Aorta (tissue), 5 donors: ENCODE results near the gene TRIOBP. TPM values are rescaled to one million over a fixed set of nuclear protein-coding genes. Genes with fewer than 3 reads are reported as not detected.

Experiments
- ATAC-seq: fragments of 200-7000 bp; cut with Tn5 transposase; one replicate; pipeline ENCODE4 v1.9.1; 2022; ENCODE audit warnings: moderate library complexity; ENCODE audit not compliant: low FRiP score
- DNase-seq, 2 donors: peaks; one replicate each; pipeline ENCODE4 v3.0.0-alpha.2; 2020
- H3K27ac ChIP-seq, 2 donors: one replicate each; pipeline ENCODE4 v1.5.1; 2013; ENCODE audit warnings: low read length in 2 of 2, mild to moderate bottlenecking in 2 of 2, moderate library complexity in 2 of 2, control low read depth in 1 of 2, inconsistent platforms in 1 of 2, low read depth in 1 of 2
- H3K27me3 ChIP-seq, 2 donors: one replicate each; pipeline ENCODE4 v1.6.1; 2013; ENCODE audit warnings: control low read depth in 1 of 2, low read length in 1 of 2, mild to moderate bottlenecking in 1 of 2, moderate library complexity in 1 of 2; ENCODE audit not compliant: insufficient read depth in 2 of 2, control insufficient read depth in 1 of 2
- H3K36me3 ChIP-seq, 2 donors: one replicate each; pipeline ENCODE4 v1.6.1; 2013; ENCODE audit warnings: control low read depth in 1 of 2, low read length in 1 of 2, mild to moderate bottlenecking in 1 of 2; ENCODE audit not compliant: insufficient read depth in 2 of 2, control insufficient read depth in 1 of 2
- H3K4me1 ChIP-seq, 2 donors: one replicate each; pipeline ENCODE4 v1.6.1; 2013; ENCODE audit warnings: low read length in 2 of 2, control low read depth in 1 of 2, mild to moderate bottlenecking in 1 of 2, moderate library complexity in 1 of 2; ENCODE audit not compliant: insufficient read depth in 2 of 2, control insufficient read depth in 1 of 2
- H3K4me3 ChIP-seq, 2 donors: one replicate each; pipeline ENCODE4 v1.5.1; 2013; ENCODE audit warnings: low read length in 2 of 2, control low read depth in 1 of 2, mild to moderate bottlenecking in 1 of 2
- H3K9me3 ChIP-seq: one replicate; pipeline ENCODE4 v1.6.1; 2013; ENCODE audit warnings: mild to moderate bottlenecking, low read length; ENCODE audit not compliant: control insufficient read depth
- WGBS, 2 donors: extraction: QIAGEN DNeasy Blood & Tissue Kit; methylation state at CpG; one replicate each; pipeline ENCODE4 v1.1.7; 2013; 5-methylcytosine and 5-hydroxymethylcytosine counted together
- intact Hi-C, 2 donors: fragments of 100-400 bp; cut with DNase I; formaldehyde crosslinking; loops; one replicate each; pipeline versions ENCODE4 v1.14.2 to v1.15.0; 2022
- polyA plus RNA-seq, 2 donors: library from polyadenylated mRNA; stranded (reverse); fragments of 200-250 nt; gene quantifications; one replicate each; pipeline ENCODE4 v1.2.3, GENCODE V29; 2013
- total RNA-seq, 2 donors: library from RNA; stranded (reverse); fragmentation: NEBNext Ultra II Directional; extraction: Animal tissue kit (Norgen Biotek cat#: 25700); gene quantifications; one replicate each; pipeline ENCODE4 v1.2.1, GENCODE V29; 2021
- donor health status: healthy with polysubstance abuse.
- donor health status: Bipolar disorder and iron deficiency.
- donor health status: DM: no; HTN: no; CAD: no.
- donor health status: DM: no; HTN: no; CAD: no.
- donor health status: DM: yes; HTN: yes; CAD: no.

Gene TRIOBP
- total and polyA plus RNA-seq, 4 donors = 26.9 to 113 (median 72.5) TPM

GRCh38 chr22:37674951-37675929 is 21.6 kb upstream of the TRIOBP start, which contains the start of gene LGALS1:
Gene LGALS1, plus strand, starts transcription at chr22:37675636. Its CDS starts 67 bp downstream, at chr22:37675703.
- DNase-seq = peak; percentile 98
- peak; percentile 93 for ATAC-seq
- Histone ChIP-seq H3K4me1 (no peaks in the 10 kb centered on the region), H3K27me3 (no peaks in the 10 kb centered on the region), H3K9me3 (no peaks in the 10 kb centered on the region), H3K36me3 (no peaks in the 10 kb centered on the region), H3K4me3 (peak within 1 kb of the TSS; percentile 60 to 65), H3K27ac (peak within 1 kb of the TSS in 1 of 2 donors; percentile 77)
- intact Hi-C loops = no loop called here
- WGBS, 2 donors = 0 to 1% methylated on average over 33 to 34 of the region's 34 CpGs

- Histone ChIP-seq H3K4me3 (peak overlapping the region; percentile 60 to 65), H3K27me3 (no peaks in the 10 kb centered on the region), H3K36me3 (no peaks in the 10 kb centered on the region), H3K4me1 (no peaks in the 10 kb centered on the region), H3K9me3 (no peaks in the 10 kb centered on the region), H3K27ac (peak overlapping the region in 1 of 2 donors; percentile 77)
- intact Hi-C loops = no loop called here
- ATAC-seq (peak; percentile 1), DNase-seq (peak in 1 of 2 donors; percentile 66)
- WGBS, 2 donors = 0 to 2% methylated on average over 16 to 17 of the region's 17 CpGs
Observed at GRCh38 chr22:37675930-37676735, 20.7 kb upstream of the TRIOBP start.

GRCh38 chr22:37676736-37677492 is 19.9 kb upstream of the TRIOBP start:
- 0 to 1% methylated on average over 31 to 42 of the region's 42 CpGs for WGBS, 2 donors
- no peaks in the 10 kb centered on the region for H3K4me1 ChIP-seq
- intact Hi-C loops = no loop called here

GRCh38 chr22:37677493-37677974 is 19.3 kb upstream of the TRIOBP start:
- H3K9me3 ChIP-seq = no peaks in the 10 kb centered on the region
- ATAC-seq (no peak), DNase-seq (no peak)
- no peak overlapping the region for H3K27ac ChIP-seq
- intact Hi-C loops = no loop called here
- 41 to 42% methylated on average over 15 of the region's 15 CpGs for WGBS, 2 donors
- peak overlapping the region in 1 of 2 donors; percentile 60 for H3K4me3 ChIP-seq
- no peaks in the 10 kb centered on the region for H3K36me3 ChIP-seq
- H3K4me1 ChIP-seq = no peaks in the 10 kb centered on the region
- no peaks in the 10 kb centered on the region for H3K27me3 ChIP-seq

More at GRCh38 chr22:37676736-37677492, 19.9 kb upstream of the TRIOBP start:
- Histone ChIP-seq H3K9me3 (no peaks in the 10 kb centered on the region), H3K4me3 (peak overlapping the region; percentile 60 to 65), H3K27me3 (no peaks in the 10 kb centered on the region), H3K36me3 (no peaks in the 10 kb centered on the region), H3K27ac (peak overlapping the region; percentile 63 to 77)
- DNase-seq (peak; percentile 93 to 96), ATAC-seq (peak; percentile 67)

- Histone ChIP-seq H3K4me1 (no peaks in the 10 kb centered on the region), H3K9me3 (no peaks in the 10 kb centered on the region), H3K27me3 (no peaks in the 10 kb centered on the region), H3K4me3 (no peak overlapping the region), H3K36me3 (no peaks in the 10 kb centered on the region), H3K27ac (no peak overlapping the region)
- ATAC-seq (no peak), DNase-seq (no peak)
- 50 to 53% methylated on average over 17 to 18 of the region's 18 CpGs for WGBS, 2 donors
- intact Hi-C loops = no loop called here
Observed at GRCh38 chr22:37678372-37678771, 18.5 kb upstream of the TRIOBP start.

- 65 to 67% methylated on average over 8 of the region's 8 CpGs for WGBS, 2 donors
Observed at GRCh38 chr22:37679670-37680069, 17.2 kb upstream of the TRIOBP start.

GRCh38 chr22:37680191-37680851 is 16.5 kb upstream of the TRIOBP start:
- intact Hi-C loops = loop anchor here (2.0 to 5.0 kb wide), 2 partner anchors 38 to 58 kb away; no protein-coding TSS in a partner anchor
- Histone ChIP-seq H3K4me1 (no peaks in the 10 kb centered on the region), H3K4me3 (no peak overlapping the region), H3K27ac (no peak overlapping the region), H3K36me3 (no peaks in the 10 kb centered on the region), H3K27me3 (no peaks in the 10 kb centered on the region), H3K9me3 (no peaks in the 10 kb centered on the region)
- DNase-seq = no peak
- no peak for ATAC-seq
- WGBS, 2 donors = 52 to 56% methylated on average over 7 of the region's 7 CpGs

More at GRCh38 chr22:37679670-37680069, 17.2 kb upstream of the TRIOBP start:
- H3K4me1 ChIP-seq = no peaks in the 10 kb centered on the region
- no peaks in the 10 kb centered on the region for H3K36me3 ChIP-seq
- H3K4me3 ChIP-seq = no peak overlapping the region
- no peaks in the 10 kb centered on the region for H3K9me3 ChIP-seq
- no peak for DNase-seq
- no peak overlapping the region for H3K27ac ChIP-seq
- H3K27me3 ChIP-seq = no peaks in the 10 kb centered on the region
- intact Hi-C loops = loop anchor here (2.0 to 5.0 kb wide), 2 partner anchors 37 to 57 kb away; no protein-coding TSS in a partner anchor
- no peak for ATAC-seq
